CD4-positive, alpha-beta memory T cell (primary cell): ENCODE results near the gene HMG20B. TPM values are rescaled to one million over a fixed set of nuclear protein-coding genes. Genes with fewer than 3 reads are reported as not detected.

ENCODE experiments used
- polyA plus RNA-seq, 2 donors: library from polyadenylated mRNA; unstranded; fragments of 300-500 nt; fragmentation: Illumina TruSeq; gene quantifications; one replicate each; pipeline ENCODE4 v1.2.3, GENCODE V29; 2021
- total RNA-seq, 2 experiments: library from RNA; stranded (reverse); gene quantifications; one replicate each; pipeline ENCODE4 v1.2.3, GENCODE V29; 2021

HMG20B gene
- total and polyA plus RNA-seq, 4 experiments from 2014 or later: 42.4 to 51.6 (median 45.6) TPM

Other genes with a start within 250 kb of the HMG20B start
- 10 to 100 TPM; 30.3 to 30.9 TPM for gene NFIC, start 206.4 kb upstream of the HMG20B start, total RNA-seq
- gene NFIC, start 206.4 kb upstream of the HMG20B start, polyA plus RNA-seq: 10 to 100 TPM in 1 of 2 donors, 1 to 10 TPM in 1; 1.9 to 18.9 TPM
- gene SMIM24, start 92.4 kb upstream of the HMG20B start, total RNA-seq: not detected
- gene SMIM24, start 92.4 kb upstream of the HMG20B start, polyA plus RNA-seq: not detected
- gene SMIM44, start 89.5 kb upstream of the HMG20B start, total RNA-seq: not detected
- not detected for gene SMIM44, start 89.5 kb upstream of the HMG20B start, polyA plus RNA-seq
- 1 to 10 TPM; 8.3 TPM for gene DOHH, start 72.3 kb upstream of the HMG20B start, total RNA-seq
- 10 to 100 TPM in 1 of 2 donors, 1 to 10 TPM in 1; 3.1 to 13.0 TPM for gene DOHH, start 72.3 kb upstream of the HMG20B start, polyA plus RNA-seq
- 10 to 100 TPM; 73.3 to 73.7 TPM for gene FZR1, start 66.6 kb upstream of the HMG20B start, total RNA-seq
- 10 to 100 TPM in 1 of 2 donors, 1 to 10 TPM in 1; 7.1 to 16.0 TPM for gene FZR1, start 66.6 kb upstream of the HMG20B start, polyA plus RNA-seq
- 10 to 100 TPM in 1 of 2 experiments, 1 to 10 TPM in 1; 8.1 to 10.6 TPM for gene TEKTIP1, start 33.8 kb upstream of the HMG20B start, total RNA-seq
- under 1 TPM in 1 of 2 donors, not detected in 1; 0.55 TPM for gene TEKTIP1, start 33.8 kb upstream of the HMG20B start, polyA plus RNA-seq
- 100 to 1,000 TPM; 128 to 136 TPM for gene MFSD12, start 15.4 kb upstream of the HMG20B start, total RNA-seq
- gene MFSD12, start 15.4 kb upstream of the HMG20B start, polyA plus RNA-seq: 10 to 100 TPM; 45.5 to 54.3 TPM
- under 1 TPM; 0.64 to 0.70 TPM for gene GIPC3, start 12.5 kb downstream of the HMG20B start, total RNA-seq
- gene GIPC3, start 12.5 kb downstream of the HMG20B start, polyA plus RNA-seq: under 1 TPM in 1 of 2 donors, not detected in 1; 0.45 TPM
- under 1 TPM; 0.64 to 0.70 TPM for gene TBXA2R, start 33.9 kb downstream of the HMG20B start, total RNA-seq
- 1 to 10 TPM in 1 of 2 donors, under 1 TPM in 1; 0.35 to 1.1 TPM for gene TBXA2R, start 33.9 kb downstream of the HMG20B start, polyA plus RNA-seq
- 10 to 100 TPM; 44.0 to 50.4 TPM for gene CACTIN, start 53.8 kb downstream of the HMG20B start, total RNA-seq
- 10 to 100 TPM in 1 of 2 donors, 1 to 10 TPM in 1; 4.4 to 16.1 TPM for gene CACTIN, start 53.8 kb downstream of the HMG20B start, polyA plus RNA-seq
- 10 to 100 TPM; 28.2 to 29.7 TPM for gene PIP5K1C, start 127.5 kb downstream of the HMG20B start, total RNA-seq
- gene PIP5K1C, start 127.5 kb downstream of the HMG20B start, polyA plus RNA-seq: 10 to 100 TPM in 1 of 2 donors, 1 to 10 TPM in 1; 1.7 to 19.3 TPM
- gene TJP3, start 135.4 kb downstream of the HMG20B start, total RNA-seq: 10 to 100 TPM; 20.2 to 21.1 TPM
- gene TJP3, start 135.4 kb downstream of the HMG20B start, polyA plus RNA-seq: 10 to 100 TPM; 17.6 to 23.4 TPM
- gene APBA3, start 188.7 kb downstream of the HMG20B start, total RNA-seq: 10 to 100 TPM; 83.4 to 86.3 TPM
- gene APBA3, start 188.7 kb downstream of the HMG20B start, polyA plus RNA-seq: 10 to 100 TPM; 33.1 to 37.0 TPM
- gene MRPL54, start 189.7 kb downstream of the HMG20B start, total RNA-seq: 10 to 100 TPM; 36.7 to 38.6 TPM
- gene MRPL54, start 189.7 kb downstream of the HMG20B start, polyA plus RNA-seq: 100 to 1,000 TPM; 102 to 107 TPM
- gene RAX2, start 199.3 kb downstream of the HMG20B start, total RNA-seq: not detected
- gene RAX2, start 199.3 kb downstream of the HMG20B start, polyA plus RNA-seq: not detected
- 1 to 10 TPM; 7.2 to 9.6 TPM for gene MATK, start 213.4 kb downstream of the HMG20B start, total RNA-seq
- 10 to 100 TPM; 19.4 to 27.7 TPM for gene MATK, start 213.4 kb downstream of the HMG20B start, polyA plus RNA-seq